Kidney tubule cell (primary cell): ENCODE data around the gene TTF2.
"Not testable (repeated sequence)": the region's sequence is repeated elsewhere in the genome, so short reads cannot be mapped to it uniquely, and the experiment has no call there.

Experiments used
- DNase-seq: peaks from one replicate; pipeline ENCODE4 v3.0.0-alpha.2; 2018; ENCODE audit warnings: low spot score

The TTF2 gene

DNA sequence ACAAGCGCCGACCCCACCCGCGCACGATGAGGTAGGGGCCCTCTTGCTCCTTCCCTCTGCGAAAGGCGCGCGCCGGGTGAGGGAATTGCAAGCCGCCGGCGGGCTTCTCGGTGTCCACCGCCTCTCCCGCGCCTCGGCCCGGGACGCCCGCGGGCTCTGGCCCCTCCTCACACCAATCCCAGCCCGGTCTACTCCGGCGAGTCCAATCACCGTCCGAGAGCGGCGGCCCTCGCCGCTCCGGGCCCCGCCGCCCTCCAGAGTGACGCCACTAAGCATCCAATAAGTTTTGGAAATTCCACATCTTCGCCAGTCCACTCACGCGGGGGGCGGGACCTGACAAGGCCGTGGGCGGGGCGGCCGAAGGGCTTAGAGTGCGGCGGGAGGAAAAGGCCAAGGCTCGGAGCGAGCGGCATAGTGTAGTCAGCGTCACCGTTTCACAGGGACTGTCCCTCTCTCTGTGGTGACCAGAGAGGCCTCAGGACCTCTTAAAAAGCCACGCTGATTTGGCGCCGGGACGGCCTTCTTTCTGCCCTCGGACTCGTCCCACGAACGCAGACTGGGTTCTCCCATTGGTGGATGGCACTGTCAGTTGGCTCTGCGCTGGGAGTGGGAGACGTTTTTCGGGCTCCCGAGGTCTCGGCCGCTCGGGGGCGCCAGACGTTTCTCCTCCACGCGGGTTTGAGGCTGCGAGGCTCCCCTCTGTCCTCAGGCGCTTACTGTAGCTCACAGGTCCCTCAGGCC is 61.6 kb downstream of the TTF2 start, which contains the start of gene TRIM45:
TRIM45 (minus strand) TSS at position 161 of the 741 bp plus-strand sequence. CDS start 548 bp downstream, outside the sequence.
- DNase-seq: peak; percentile 97

- no peak for DNase-seq
These were observed 62.4 kb downstream of the TTF2 start for GRCh38 chr1:117122330-117123025.

GRCh38 chr1:117123274-117123673 is 63.1 kb downstream of the TTF2 start:
- no peak for DNase-seq

DNA sequence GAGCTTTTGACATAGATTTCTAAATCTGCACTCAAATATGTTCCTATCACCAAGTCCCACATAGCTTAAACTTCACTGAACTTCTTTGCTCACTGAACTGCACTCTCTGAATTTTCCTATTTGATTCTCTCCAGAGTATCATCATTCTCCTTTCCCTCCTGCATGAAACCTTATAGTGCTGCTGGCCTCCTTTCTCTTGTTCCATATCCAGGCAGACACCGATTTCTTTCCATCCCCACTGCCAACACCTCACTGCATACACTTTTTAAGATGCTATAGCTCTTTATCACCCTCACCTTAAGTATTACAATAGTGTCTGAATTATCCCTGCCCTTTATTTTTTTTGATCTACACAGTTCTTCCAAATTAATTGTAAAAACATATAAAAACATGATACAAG is 64.5 kb downstream of the TTF2 start:
- DNase-seq: no peak

- DNase-seq: no peak
These were observed 67.7 kb downstream of the TTF2 start for GRCh38 chr1:117127795-117128194.

- peak; percentile 53 for DNase-seq
These were observed 68.4 kb downstream of the TTF2 start for GRCh38 chr1:117128323-117129079.

DNA sequence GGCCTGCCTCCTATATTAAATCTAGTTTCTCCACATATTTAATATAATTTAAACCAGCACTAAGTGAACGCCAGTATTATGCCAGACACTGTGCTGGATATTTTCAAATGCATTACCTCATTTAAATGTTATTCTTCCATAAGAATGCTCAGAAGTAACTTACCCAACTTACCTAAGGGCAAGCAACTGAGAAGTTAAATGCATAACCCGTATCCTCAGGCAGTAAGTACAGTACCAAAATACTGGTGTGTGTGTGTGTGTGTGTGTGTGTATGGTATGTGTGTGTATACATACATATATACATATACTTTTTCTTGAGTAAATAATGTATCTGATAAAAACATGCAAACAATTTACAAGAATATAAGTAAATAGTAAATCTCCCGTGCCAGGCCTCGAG is 70.4 kb downstream of the TTF2 start:
- no peak for DNase-seq

DNA sequence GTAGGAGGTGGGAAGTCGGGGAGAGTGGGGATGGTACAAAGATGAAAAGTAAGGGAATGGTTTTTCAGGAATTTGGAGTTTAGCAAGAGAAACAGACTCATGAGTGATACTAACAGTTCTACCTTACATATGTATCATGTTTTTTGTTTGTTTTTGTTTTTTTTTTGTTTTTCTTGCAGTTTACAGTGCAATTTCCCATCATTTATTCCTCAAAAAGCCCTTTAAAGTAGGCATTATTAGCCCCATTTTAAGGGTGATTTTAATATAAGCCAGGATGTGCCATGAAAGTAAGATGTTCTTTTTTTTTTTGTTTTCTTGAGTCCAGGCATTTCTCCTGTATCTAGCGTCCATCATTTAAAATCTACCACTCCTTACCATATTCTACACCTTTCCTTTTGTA is 75.2 kb downstream of the TTF2 start:
- no peak for DNase-seq

GRCh38 chr1:117136749-117137148 is 76.6 kb downstream of the TTF2 start:
- DNase-seq: no peak

DNA sequence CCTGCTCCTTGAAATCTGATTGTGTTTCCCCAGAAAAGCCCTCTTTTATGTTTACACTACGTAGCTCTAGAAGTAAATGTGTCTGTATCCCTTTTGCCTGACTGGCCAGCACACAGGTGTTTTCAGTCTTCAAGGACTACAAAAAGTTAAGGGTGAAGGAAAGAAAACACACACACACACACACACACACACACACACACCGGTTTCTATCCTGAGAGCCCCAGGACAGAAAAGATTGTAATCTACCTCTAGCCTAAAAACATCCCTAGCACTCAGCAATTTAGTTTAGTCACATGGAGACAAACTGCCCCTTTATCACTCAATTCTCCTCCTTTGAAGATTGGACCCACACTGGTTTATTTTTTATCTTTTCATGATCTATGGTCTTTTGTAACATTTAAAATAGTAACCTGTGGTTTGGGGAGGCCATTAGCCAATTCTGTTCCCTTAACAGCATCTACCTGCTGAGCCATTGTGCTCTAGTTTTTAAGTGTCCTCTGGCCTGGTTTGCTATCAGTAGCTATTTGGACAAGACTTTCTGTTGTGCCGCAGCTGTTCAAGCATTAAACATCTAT is 77.2 kb downstream of the TTF2 start:
- DNase-seq: no peak

DNA sequence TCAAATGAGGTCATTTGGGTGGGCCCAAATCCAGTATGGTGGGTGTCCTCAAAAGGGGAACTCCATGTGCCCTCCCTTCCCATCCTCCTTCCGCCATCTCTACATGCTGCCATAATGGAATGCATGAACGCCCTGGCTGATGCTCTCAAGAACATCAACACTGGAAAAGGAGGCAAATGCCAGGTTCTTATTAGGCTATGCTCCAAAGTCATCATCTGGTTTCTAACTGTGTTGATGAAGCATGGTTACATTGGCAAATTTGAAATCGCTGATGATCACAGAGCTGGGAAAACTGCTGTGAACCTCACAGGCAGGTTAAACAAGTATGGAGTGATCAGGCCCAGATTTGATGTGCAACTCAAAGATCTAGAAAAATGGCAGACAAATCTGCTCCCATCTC is 78.0 kb downstream of the TTF2 start:
- DNase-seq: no peak

GRCh38 chr1:117138561-117138960 is 78.4 kb downstream of the TTF2 start:
- no peak for DNase-seq

DNA sequence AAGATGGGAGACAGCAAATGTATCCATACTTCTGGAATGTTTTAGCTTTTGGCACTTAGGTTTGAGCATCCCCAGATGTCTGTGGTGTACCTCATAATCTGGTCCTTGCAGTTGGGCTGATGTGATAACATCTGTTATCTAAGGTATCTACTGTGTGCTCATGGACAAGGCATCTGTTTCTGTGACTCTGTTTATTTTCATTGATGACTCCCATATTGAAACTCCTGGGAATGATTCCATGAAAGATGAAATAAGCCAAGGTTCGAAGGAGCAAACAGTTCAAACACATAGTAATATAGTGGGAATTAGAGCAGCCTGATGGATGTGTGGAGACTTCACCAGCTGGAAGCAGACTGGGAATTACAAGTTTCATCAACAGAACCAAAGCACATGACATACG is 82.1 kb downstream of the TTF2 start:
- no peak for DNase-seq

- DNase-seq: no peak
These were observed 83.0 kb downstream of the TTF2 start for GRCh38 chr1:117143172-117143571.

DNA sequence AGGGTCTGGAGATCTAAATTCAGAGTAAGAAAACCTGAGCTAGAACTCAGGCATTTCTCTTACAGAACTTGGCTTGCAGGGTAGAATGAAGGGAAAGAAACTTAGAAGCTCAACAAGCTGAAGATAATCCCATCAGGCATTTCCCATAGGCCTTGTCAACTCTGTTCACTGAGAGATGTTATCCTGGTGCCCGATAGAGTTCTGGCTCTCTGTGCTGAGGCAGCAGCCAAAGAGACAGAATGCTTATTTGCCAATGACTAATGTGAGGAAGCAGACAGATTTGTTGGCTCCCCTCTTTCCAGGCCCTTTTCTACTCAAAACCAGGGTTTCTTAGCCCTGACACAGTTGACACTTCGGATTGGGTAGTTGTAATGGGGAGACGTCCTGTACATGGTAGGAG is 83.7 kb downstream of the TTF2 start:
- no peak for DNase-seq

DNA sequence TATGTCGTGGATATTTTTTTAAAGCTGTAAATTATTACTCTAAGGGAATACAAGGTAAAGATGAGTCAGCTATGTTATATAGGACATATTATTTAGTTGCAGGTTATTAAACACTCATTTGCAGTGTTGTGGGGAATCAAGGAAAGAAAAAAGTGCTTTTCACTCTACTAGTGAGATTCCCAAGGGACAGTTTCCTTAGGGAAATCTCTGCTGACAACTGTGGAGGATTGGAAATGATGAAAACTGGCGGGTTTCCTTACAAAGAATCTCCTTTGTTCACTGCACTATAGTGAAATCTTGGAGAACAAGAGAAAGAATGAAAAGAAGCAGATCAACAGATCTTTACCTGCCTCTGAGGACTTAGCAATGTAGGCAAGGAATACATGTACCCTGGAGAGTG is 85.9 kb downstream of the TTF2 start:
- no peak for DNase-seq

GRCh38 chr1:117146575-117147340 is 86.6 kb downstream of the TTF2 start:
- DNase-seq: peak; percentile 97

- DNase-seq: no peak
These were observed 87.3 kb downstream of the TTF2 start for GRCh38 chr1:117147341-117147831.

DNA sequence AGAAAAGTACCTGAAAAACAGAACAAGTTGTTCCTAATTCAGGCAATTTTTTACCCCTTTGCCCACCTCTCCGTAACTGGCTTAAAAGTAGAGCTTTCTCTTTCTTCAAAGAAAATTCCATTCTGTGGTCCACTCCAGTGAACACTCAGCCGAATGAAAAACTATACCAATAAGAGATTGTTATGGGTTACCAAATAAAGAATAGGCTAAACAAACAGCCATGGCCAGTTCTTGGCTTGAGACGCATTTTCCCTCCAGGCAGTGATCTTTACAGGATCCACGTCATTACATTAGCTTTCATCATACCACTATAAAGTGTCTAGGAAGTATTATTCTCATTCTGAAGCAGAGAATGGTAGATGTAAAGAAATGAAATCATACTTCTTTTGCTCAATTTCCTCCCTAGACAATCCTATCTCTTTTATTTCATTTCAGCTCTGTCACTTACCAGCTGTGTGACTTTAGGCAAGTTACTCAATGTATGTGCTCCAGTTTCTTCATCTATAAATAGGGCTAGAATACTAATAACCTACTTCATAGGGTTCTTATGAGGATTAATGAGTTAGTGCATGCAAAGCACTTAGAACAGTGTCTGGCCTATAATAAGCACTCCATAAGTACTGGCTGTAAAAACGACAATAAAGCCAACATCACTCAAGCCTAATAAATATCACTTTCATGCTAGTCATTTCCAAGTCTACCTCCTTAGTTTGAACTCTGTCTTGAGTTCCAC is 87.9 kb downstream of the TTF2 start:
- DNase-seq: peak; percentile 55

DNA sequence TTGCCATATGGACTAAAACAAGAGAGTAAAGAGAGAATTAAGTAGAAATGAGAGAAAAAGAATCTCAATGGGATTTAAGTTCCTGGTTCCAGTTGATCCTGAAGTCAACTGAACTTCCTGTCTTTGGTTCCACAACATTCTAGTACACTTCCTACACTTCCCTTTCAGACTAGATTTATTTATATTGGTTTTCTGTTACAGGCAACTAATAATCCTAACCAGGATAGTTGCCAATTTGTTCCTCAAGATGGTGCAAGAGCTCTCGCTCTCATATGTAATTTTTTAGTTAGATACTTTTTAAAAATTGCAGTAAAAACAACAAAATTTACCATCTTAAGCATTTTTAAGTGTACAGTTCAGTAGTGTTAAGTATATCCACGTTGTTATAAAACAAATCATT is 90.2 kb downstream of the TTF2 start:
- DNase-seq: no peak

- DNase-seq: not testable (repeated sequence)
These were observed 91.2 kb downstream of the TTF2 start for GRCh38 chr1:117151305-117151704.
